AG08395 (cell line): ENCODE data around the gene MINDY4.

Experiments
- DNase-seq: peaks from one replicate; pipeline ENCODE4 v3.0.0; 2012; ENCODE audit warnings: mixed read lengths, low spot score

The MINDY4 gene

GRCh38 chr7:30877015-30877769, 106.0 kb downstream of the MINDY4 start:
- DNase-seq = no peak

- no peak for DNase-seq
Measured at GRCh38 chr7:30877993-30878392, 106.8 kb downstream of the MINDY4 start.

- no peak for DNase-seq
Measured at GRCh38 chr7:30879139-30880124, 108.2 kb downstream of the MINDY4 start.

- DNase-seq = no peak
Measured at GRCh38 chr7:30880125-30880720, 109.0 kb downstream of the MINDY4 start.

GRCh38 chr7:30880941-30881340, 109.7 kb downstream of the MINDY4 start:
- DNase-seq = no peak

GRCh38 chr7:30881448-30881847, 110.2 kb downstream of the MINDY4 start:
- no peak for DNase-seq

- DNase-seq = no peak
Measured at GRCh38 chr7:30884881-30885280, 113.7 kb downstream of the MINDY4 start.

- peak; percentile 58 for DNase-seq
Measured at GRCh38 chr7:30886608-30887011, 115.4 kb downstream of the MINDY4 start.

GRCh38 chr7:30887464-30887872, 116.3 kb downstream of the MINDY4 start:
- DNase-seq = no peak

- peak; percentile 95 for DNase-seq
Measured at GRCh38 chr7:30888747-30889146, 117.5 kb downstream of the MINDY4 start.

- no peak for DNase-seq
Measured at GRCh38 chr7:30890226-30890625, 119.0 kb downstream of the MINDY4 start.

- DNase-seq = no peak
Measured at GRCh38 chr7:30893357-30893756, 122.1 kb downstream of the MINDY4 start.

- no peak for DNase-seq
Measured at GRCh38 chr7:30894009-30894408, 122.8 kb downstream of the MINDY4 start.

GRCh38 chr7:30894866-30895605, 123.8 kb downstream of the MINDY4 start:
- no peak for DNase-seq

GRCh38 chr7:30896036-30896435, 124.8 kb downstream of the MINDY4 start:
- DNase-seq = no peak

GRCh38 chr7:30896783-30897637, 125.8 kb downstream of the MINDY4 start:
- no peak for DNase-seq

- no peak for DNase-seq
Measured at GRCh38 chr7:30897770-30898169, 126.6 kb downstream of the MINDY4 start.

GRCh38 chr7:30898411-30898810, 127.2 kb downstream of the MINDY4 start:
- DNase-seq = no peak

GRCh38 chr7:30899066-30899465, 127.8 kb downstream of the MINDY4 start:
- DNase-seq = no peak

GRCh38 chr7:30899630-30900029, 128.4 kb downstream of the MINDY4 start:
- DNase-seq = no peak

- no peak for DNase-seq
Measured at GRCh38 chr7:30900053-30900452, 128.8 kb downstream of the MINDY4 start.
